Mucosa of rectum (tissue), 2 donors: ENCODE measurements around the gene DEPDC5.
"Not testable (repeated sequence)": the region's sequence is repeated elsewhere in the genome, so short reads cannot be mapped to it uniquely, and the experiment has no call there.

Experiments used
- H3K27ac ChIP-seq, 2 donors: one replicate each; pipeline ENCODE4 v1.7.0; 2013; ENCODE audit warnings: inconsistent platforms in 2 of 2, low read depth in 2 of 2, low read length in 2 of 2
- H3K27me3 ChIP-seq, 2 donors: one replicate each; pipeline ENCODE4 v1.7.0; 2013; ENCODE audit warnings: low read length in 2 of 2; ENCODE audit not compliant: control insufficient read depth in 2 of 2, insufficient read depth in 2 of 2
- H3K36me3 ChIP-seq, 2 donors: one replicate each; pipeline ENCODE4 v1.7.0; 2013; ENCODE audit warnings: low read length in 2 of 2; ENCODE audit not compliant: control insufficient read depth in 2 of 2, insufficient read depth in 2 of 2
- H3K4me1 ChIP-seq, 2 donors: one replicate each; pipeline ENCODE4 v1.7.0; 2013; ENCODE audit warnings: low read length in 2 of 2, mild to moderate bottlenecking in 1 of 2; ENCODE audit not compliant: control insufficient read depth in 2 of 2, insufficient read depth in 2 of 2
- H3K4me3 ChIP-seq, 2 donors: one replicate each; pipeline ENCODE4 v1.7.0; 2013; ENCODE audit warnings: low read length in 2 of 2
- H3K9ac ChIP-seq, 2 donors: one replicate each; pipeline ENCODE4 v1.7.0; 2013; ENCODE audit warnings: low read length in 2 of 2, low read depth in 1 of 2, mild to moderate bottlenecking in 1 of 2
- H3K9me3 ChIP-seq, 2 donors: one replicate each; pipeline ENCODE4 v1.7.0; 2013; ENCODE audit warnings: low read length in 2 of 2; ENCODE audit not compliant: control insufficient read depth in 2 of 2
- donor health status: healthy.
- donor health status: Normal muscosa, but diverticular disease.

DEPDC5 gene

GRCh38 chr22:31806751-31807150 lies 52.9 kb downstream of the DEPDC5 start:
- Histone ChIP-seq H3K9me3 (no peaks in the 10 kb centered on the region), H3K4me3 (no peak overlapping the region), H3K27ac (no peak overlapping the region), H3K36me3 (peaks cover 52 to 60% of the 10 kb centered on the region in 2 donors), H3K9ac (no peak overlapping the region), H3K4me1 (no peaks in the 10 kb centered on the region), H3K27me3 (no peaks in the 10 kb centered on the region)

DNA sequence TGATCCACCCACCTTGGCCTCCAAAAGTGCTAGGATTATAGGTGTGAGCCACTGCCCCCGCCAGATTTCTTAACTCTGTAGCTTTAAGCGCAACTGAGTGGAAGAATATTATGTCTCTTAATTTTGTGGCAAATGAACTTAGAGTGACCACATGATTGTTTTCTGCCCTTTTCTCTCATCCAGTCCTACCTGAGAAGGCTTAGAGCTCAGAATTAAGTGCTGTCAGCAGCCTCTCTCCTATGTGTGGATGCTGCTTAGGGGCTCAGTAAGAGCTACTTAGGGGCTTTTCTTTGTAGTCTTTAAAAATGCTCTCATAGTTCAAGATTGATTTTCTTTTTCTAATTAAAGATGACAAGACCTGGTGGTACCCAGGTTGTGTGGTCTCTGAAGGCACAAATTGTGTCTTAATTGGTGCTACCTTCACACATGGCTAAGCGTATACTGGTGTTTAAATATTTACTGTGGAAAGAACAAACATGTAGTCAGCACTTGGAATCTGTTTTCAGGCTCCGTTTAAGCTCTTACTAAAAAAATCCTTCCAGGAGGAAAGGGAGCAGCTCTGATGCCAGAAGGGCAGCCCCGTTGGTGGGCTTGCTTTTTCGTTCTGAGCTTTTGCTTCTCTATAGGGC lies 59.3 kb downstream of the DEPDC5 start:
- H3K36me3 ChIP-seq: peaks cover 20 to 37% of the 10 kb centered on the region in 2 donors
- no peaks in the 10 kb centered on the region for H3K9me3 ChIP-seq
- peaks cover 0 to 3% of the 10 kb centered on the region in 2 donors for H3K4me1 ChIP-seq
- no peak overlapping the region for H3K9ac ChIP-seq
- no peak overlapping the region for H3K27ac ChIP-seq
- no peak overlapping the region for H3K4me3 ChIP-seq
- no peaks in the 10 kb centered on the region for H3K27me3 ChIP-seq

- H3K9ac ChIP-seq, H3K4me1 ChIP-seq, H3K27ac ChIP-seq, H3K4me3 ChIP-seq, H3K27me3 ChIP-seq, H3K9me3 ChIP-seq: not testable (repeated sequence)
- peaks cover 27 to 46% of the 10 kb centered on the region in 2 donors for H3K36me3 ChIP-seq
These were observed 60.1 kb downstream of the DEPDC5 start for GRCh38 chr22:31813898-31814297.

DNA sequence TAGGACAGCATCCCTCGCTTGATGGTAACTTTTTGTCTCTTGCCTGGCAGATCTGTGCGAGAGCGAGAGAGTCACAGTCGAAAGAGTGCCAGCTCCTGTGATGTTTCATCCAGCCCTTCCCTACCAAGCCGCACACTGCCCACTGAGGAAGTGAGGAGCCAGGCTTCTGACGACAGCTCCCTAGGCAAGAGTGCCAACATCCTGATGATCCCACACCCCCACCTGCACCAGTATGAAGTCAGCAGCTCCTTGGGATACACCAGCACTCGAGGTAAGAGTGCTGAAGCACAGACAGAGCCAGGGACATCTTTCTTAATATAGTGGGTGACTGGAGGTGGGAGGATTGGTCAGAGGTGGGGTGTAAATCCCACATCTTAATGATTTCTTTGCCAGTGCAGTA lies 61.1 kb downstream of the DEPDC5 start:
- Histone ChIP-seq H3K9me3 (no peaks in the 10 kb centered on the region), H3K36me3 (peaks cover 25 to 52% of the 10 kb centered on the region in 2 donors), H3K4me1 (peaks cover 0 to 3% of the 10 kb centered on the region in 2 donors), H3K27me3 (no peaks in the 10 kb centered on the region), H3K4me3 (no peak overlapping the region), H3K9ac (no peak overlapping the region), H3K27ac (peak overlapping the region; percentile 50 to 54)

GRCh38 chr22:31815383-31815814 lies 61.6 kb downstream of the DEPDC5 start:
- not testable (repeated sequence) for H3K27me3 ChIP-seq, H3K9me3 ChIP-seq, H3K4me3 ChIP-seq, H3K9ac ChIP-seq, H3K27ac ChIP-seq, H3K4me1 ChIP-seq
- peaks cover 26 to 50% of the 10 kb centered on the region in 2 donors for H3K36me3 ChIP-seq

GRCh38 chr22:31816750-31817149 lies 62.9 kb downstream of the DEPDC5 start:
- Histone ChIP-seq H3K9ac (no peak overlapping the region), H3K9me3 (no peaks in the 10 kb centered on the region), H3K4me3 (no peak overlapping the region), H3K27ac (no peak overlapping the region), H3K27me3 (no peaks in the 10 kb centered on the region), H3K4me1 (peaks cover 0 to 3% of the 10 kb centered on the region in 2 donors), H3K36me3 (peaks cover 35 to 57% of the 10 kb centered on the region in 2 donors)

- Histone ChIP-seq H3K9ac (no peak overlapping the region), H3K36me3 (peaks cover 46 to 74% of the 10 kb centered on the region in 2 donors), H3K27ac (no peak overlapping the region), H3K4me1 (peaks cover 0 to 3% of the 10 kb centered on the region in 2 donors), H3K27me3 (no peaks in the 10 kb centered on the region), H3K9me3 (no peaks in the 10 kb centered on the region), H3K4me3 (no peak overlapping the region)
These were observed 64.9 kb downstream of the DEPDC5 start for GRCh38 chr22:31818481-31819392.

GRCh38 chr22:31820655-31821054 lies 66.8 kb downstream of the DEPDC5 start:
- H3K27me3 ChIP-seq: no peaks in the 10 kb centered on the region
- H3K4me3 ChIP-seq: no peak overlapping the region
- H3K27ac ChIP-seq: no peak overlapping the region
- no peaks in the 10 kb centered on the region for H3K9me3 ChIP-seq
- no peak overlapping the region for H3K9ac ChIP-seq
- H3K36me3 ChIP-seq: peaks cover 40 to 71% of the 10 kb centered on the region in 2 donors
- no peaks in the 10 kb centered on the region for H3K4me1 ChIP-seq

DNA sequence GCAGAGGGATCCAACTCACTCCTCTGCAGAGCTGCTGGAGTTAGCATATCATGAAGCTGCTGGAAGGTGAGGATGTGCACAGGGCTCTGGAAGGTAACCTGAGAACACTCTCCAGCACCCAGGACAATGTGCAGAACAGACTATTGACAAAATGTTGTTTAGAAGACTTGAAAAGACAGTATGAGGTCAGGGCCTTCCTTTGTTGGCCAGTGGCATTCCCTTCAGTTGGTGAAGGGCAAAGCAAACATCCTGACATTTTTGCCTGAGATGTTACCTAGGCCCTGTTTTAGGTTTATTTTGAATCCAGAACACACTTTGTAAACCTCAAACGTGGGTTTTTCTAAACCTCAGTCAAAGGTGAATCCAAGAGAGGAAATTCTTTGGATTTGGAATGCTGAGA lies 67.8 kb downstream of the DEPDC5 start:
- H3K9ac ChIP-seq: no peak overlapping the region
- no peaks in the 10 kb centered on the region for H3K4me1 ChIP-seq
- peaks cover 44 to 72% of the 10 kb centered on the region in 2 donors for H3K36me3 ChIP-seq
- H3K27me3 ChIP-seq: no peaks in the 10 kb centered on the region
- no peak overlapping the region for H3K27ac ChIP-seq
- H3K9me3 ChIP-seq: no peaks in the 10 kb centered on the region
- no peak overlapping the region for H3K4me3 ChIP-seq

GRCh38 chr22:31822523-31822922 lies 68.7 kb downstream of the DEPDC5 start:
- no peak overlapping the region for H3K9ac ChIP-seq
- H3K9me3 ChIP-seq: no peaks in the 10 kb centered on the region
- H3K27ac ChIP-seq: no peak overlapping the region
- no peaks in the 10 kb centered on the region for H3K4me1 ChIP-seq
- H3K36me3 ChIP-seq: peaks cover 42 to 69% of the 10 kb centered on the region in 2 donors
- no peak overlapping the region for H3K4me3 ChIP-seq
- no peaks in the 10 kb centered on the region for H3K27me3 ChIP-seq
